RWPE2 (cell line): Measurements from ENCODE around the gene CDC42EP4.

ENCODE experiments used
- ATAC-seq: fragments of 200-7000 bp; cut with Tn5 transposase; 3 replicates; pipeline ENCODE4 v1.9.1; 2021; ENCODE audit warnings: low read depth
- DNase-seq: peaks from one replicate; pipeline ENCODE4 v3.0.0-alpha.2; 2020; ENCODE audit warnings: low spot score
- H3K27ac ChIP-seq: fragments of 450-650 bp; 2 replicates; pipeline ENCODE4 v1.5.1; 2017; ENCODE audit warnings: mild to moderate bottlenecking; ENCODE audit not compliant: poor library complexity, severe bottlenecking
- H3K27me3 ChIP-seq: fragments of 250-450 bp; sonication (Bioruptor Pico); 2 replicates; pipeline ENCODE4 v1.5.1; 2021; ENCODE audit warnings: mild to moderate bottlenecking, moderate library complexity; ENCODE audit not compliant: insufficient read depth, poor library complexity, severe bottlenecking
- H3K36me3 ChIP-seq: fragments of 250-450 bp; sonication (Bioruptor Pico); 2 replicates; pipeline ENCODE4 v1.5.1; 2020; ENCODE audit warnings: low read depth, mild to moderate bottlenecking, moderate library complexity
- H3K4me1 ChIP-seq: fragments of 250-450 bp; sonication (Bioruptor Pico); 2 replicates; pipeline ENCODE4 v1.5.1; 2021; ENCODE audit warnings: mild to moderate bottlenecking, moderate library complexity; ENCODE audit not compliant: insufficient read depth, poor library complexity, severe bottlenecking
- H3K4me3 ChIP-seq: fragments of 250-450 bp; sonication (Bioruptor Pico); 2 replicates; pipeline ENCODE4 v1.5.1; 2021; ENCODE audit warnings: mild to moderate bottlenecking, moderate library complexity; ENCODE audit not compliant: severe bottlenecking
- H3K9me3 ChIP-seq: fragments of 250-450 bp; sonication (Bioruptor Pico); 2 replicates; pipeline ENCODE4 v1.5.1; 2021; ENCODE audit warnings: mild to moderate bottlenecking, moderate library complexity; ENCODE audit not compliant: severe bottlenecking
- CTCF ChIP-seq: fragments of 450-650 bp; IDR thresholded peaks from one replicate; pipeline ENCODE4 v1.5.1; 2017; ENCODE audit warnings: mild to moderate bottlenecking, moderate library complexity; ENCODE audit not compliant: poor library complexity, severe bottlenecking

Gene CDC42EP4

GRCh38 chr17:73305845-73306836 is 5.7 kb downstream of the CDC42EP4 start:
- ATAC-seq: no peak
- H3K4me1 ChIP-seq: peaks cover 60% of the 10 kb centered on the region

GRCh38 chr17:73304971-73305812 is 6.6 kb downstream of the CDC42EP4 start:
- H3K4me3 ChIP-seq: peak overlapping the region; percentile 13
- peaks cover 70% of the 10 kb centered on the region for H3K4me1 ChIP-seq
- no peaks in the 10 kb centered on the region for H3K27me3 ChIP-seq
- TF ChIP-seq CTCF: peak; percentile 28
- no peaks in the 10 kb centered on the region for H3K36me3 ChIP-seq
- no peaks in the 10 kb centered on the region for H3K9me3 ChIP-seq
- ATAC-seq: peak; percentile 40
- no peak for DNase-seq
- peak overlapping the region; percentile 87 for H3K27ac ChIP-seq

More at GRCh38 chr17:73305845-73306836, 5.7 kb downstream of the CDC42EP4 start:
- no peaks in the 10 kb centered on the region for H3K36me3 ChIP-seq
- peak overlapping the region; percentile 87 for H3K27ac ChIP-seq
- H3K27me3 ChIP-seq: no peaks in the 10 kb centered on the region
- DNase-seq: no peak
- no peak for TF ChIP-seq CTCF
- no peaks in the 10 kb centered on the region for H3K9me3 ChIP-seq
- H3K4me3 ChIP-seq: no peak overlapping the region

- Histone ChIP-seq H3K9me3 (no peaks in the 10 kb centered on the region), H3K36me3 (no peaks in the 10 kb centered on the region), H3K4me3 (no peak overlapping the region), H3K27me3 (no peaks in the 10 kb centered on the region), H3K4me1 (peaks cover 69% of the 10 kb centered on the region), H3K27ac (peak overlapping the region; percentile 87)
- TF ChIP-seq CTCF: no peak
- ATAC-seq (no peak), DNase-seq (no peak)
Measured at GRCh38 chr17:73304438-73304837, 7.4 kb downstream of the CDC42EP4 start.

GRCh38 chr17:73302189-73302588 is 9.6 kb downstream of the CDC42EP4 start:
- H3K36me3 ChIP-seq: no peaks in the 10 kb centered on the region
- ATAC-seq: no peak
- H3K4me1 ChIP-seq: peaks cover 49% of the 10 kb centered on the region
- no peak for TF ChIP-seq CTCF
- H3K9me3 ChIP-seq: no peaks in the 10 kb centered on the region
- DNase-seq: no peak
- H3K27me3 ChIP-seq: no peaks in the 10 kb centered on the region
- H3K4me3 ChIP-seq: no peak overlapping the region
- no peak overlapping the region for H3K27ac ChIP-seq
